GM12878 (cell line): ENCODE measurements around the gene ZBTB39. TPM values are rescaled to one million over a fixed set of nuclear protein-coding genes. Genes with fewer than 3 reads are reported as not detected.

ENCODE experiments used
- ATAC-seq: fragments of 200-7000 bp; cut with Tn5 transposase; 3 replicates; pipeline ENCODE4 v1.9.1; 2020; ENCODE audit warnings: mild to moderate bottlenecking, moderate library complexity
- BruUV-seq: library from RNA; stranded (reverse); fragments of 400-500 nt; replicated peaks from 2 replicates; lab custom pipeline; 2021; lab: Mats Ljungman, UMichigan
- CTCF ChIA-PET: fragments of 300-600 bp; sonication (Branson Sonifier 250); formaldehyde crosslinking; extraction: SDS; loops from one replicate; lab custom pipeline; 2021; ENCODE audit warnings: inconsistent platforms; lab: Yijun Ruan, JAX
- POLR2A ChIA-PET: fragments of 350-600 bp; formaldehyde crosslinking; extraction: SDS; loops from one replicate; lab custom pipeline; 2021; ENCODE audit warnings: inconsistent platforms; lab: Charles Lee
- RAD21 ChIA-PET: fragments of 300-600 bp; sonication (Branson Sonifier 250); formaldehyde crosslinking; loops from one replicate; lab custom pipeline; 2023; ENCODE audit warnings: antibody characterized with exemption; ENCODE audit not compliant: unreplicated experiment; lab: Charles Lee
- SMC1A ChIA-PET: fragments of 300-600 bp; sonication (Branson Sonifier 250); formaldehyde crosslinking; loops from one replicate; lab custom pipeline; 2023; ENCODE audit not compliant: unreplicated experiment, uncharacterized antibody; lab: Charles Lee
- DNase-seq: peaks from one replicate; pipeline ENCODE4 v3.0.0-alpha.2; 2011; ENCODE audit warnings: low read depth, low spot score
- FAIRE-seq: peaks from 3 replicates; lab custom pipeline; 2011; peaks lifted over from hg19 to GRCh38; lab: Jason Lieb, UNC
- H2AFZ ChIP-seq: 2 replicates; pipeline ENCODE4 v1.6.0; 2011; ENCODE audit warnings: low read depth, low read length, control low read depth; ENCODE audit not compliant: control insufficient read depth
- H3K27ac ChIP-seq: 2 replicates; pipeline ENCODE4 v1.5.1; 2011; ENCODE audit warnings: control low read depth; ENCODE audit not compliant: control insufficient read depth, insufficient read depth
- H3K27me3 ChIP-seq, 2 experiments: replicated peaks in 1 of 2; 2 replicates each; pipeline versions ENCODE4 v1.6.0 to v1.6.1; 2011; ENCODE audit warnings: low read length in 1 of 2; ENCODE audit not compliant: control insufficient read depth in 2 of 2, insufficient read depth in 2 of 2
- H3K36me3 ChIP-seq, 2 experiments: 2 replicates each; pipeline ENCODE4 v1.5.1; 2011; ENCODE audit warnings: low read length in 1 of 2; ENCODE audit not compliant: control insufficient read depth in 2 of 2, insufficient read depth in 2 of 2
- H3K4me1 ChIP-seq: 2 replicates; pipeline ENCODE4 v1.6.1; 2011; ENCODE audit warnings: mild to moderate bottlenecking, low read length, moderate library complexity, mixed read lengths; ENCODE audit not compliant: control insufficient read depth, insufficient read depth
- H3K4me2 ChIP-seq: 2 replicates; pipeline ENCODE4 v1.6.0; 2011; ENCODE audit warnings: control low read depth; ENCODE audit not compliant: control insufficient read depth, insufficient read depth
- H3K4me3 ChIP-seq: fragments of 200-600 bp; sonication (generic); 2 replicates; pipeline ENCODE4 v1.5.1; 2016
- H3K79me2 ChIP-seq: 2 replicates; pipeline ENCODE4 v1.6.0; 2011; ENCODE audit warnings: low read length; ENCODE audit not compliant: control insufficient read depth, insufficient read depth
- H3K9ac ChIP-seq: 2 replicates; pipeline ENCODE4 v1.8.0; 2011; ENCODE audit warnings: low read length, control low read depth, mixed read lengths; ENCODE audit not compliant: control insufficient read depth, insufficient read depth
- H3K9me3 ChIP-seq: replicated peaks from 3 replicates; pipeline ENCODE4 v1.5.1; 2011; ENCODE audit warnings: mild to moderate bottlenecking, low read length; ENCODE audit not compliant: control insufficient read depth, insufficient read depth
- H4K20me1 ChIP-seq: 2 replicates; pipeline ENCODE4 v1.6.0; 2011; ENCODE audit not compliant: control insufficient read depth, insufficient read depth
- ATF7 ChIP-seq: fragments of 450-650 bp; IDR thresholded peaks from 2 replicates; pipeline ENCODE4 v1.6.1; 2016; ENCODE audit warnings: low read depth, mild to moderate bottlenecking
- HCFC1 ChIP-seq: fragments of 150-350 bp; IDR thresholded peaks from 2 replicates; pipeline ENCODE4 v1.6.1; 2014; ENCODE audit warnings: low read length
- NFIC ChIP-seq: IDR thresholded peaks from 2 replicates; pipeline ENCODE4 v1.6.1; 2012; ENCODE audit warnings: low read depth, mild to moderate bottlenecking, inconsistent platforms, low read length, moderate library complexity
- NFYB ChIP-seq: IDR thresholded peaks from 2 replicates; pipeline ENCODE4 v1.6.1; 2011; ENCODE audit warnings: low read depth, mild to moderate bottlenecking, low read length, improper control_type of control experiment, moderate library complexity; ENCODE audit not compliant: insufficient read depth
- NR2F1 ChIP-seq: fragments of 450-650 bp; conservative IDR thresholded peaks from 2 replicates; pipeline ENCODE4 v1.6.1; 2017; ENCODE audit warnings: mild to moderate bottlenecking
- SREBF2 ChIP-seq: IDR thresholded peaks from 2 replicates; pipeline ENCODE4 v1.6.1; 2012; ENCODE audit warnings: mild to moderate bottlenecking, low read length
- ZNF217 ChIP-seq: fragments of 450-650 bp; IDR thresholded peaks from 2 replicates; pipeline ENCODE4 v1.6.1; 2017; ENCODE audit warnings: antibody characterized with exemption, mild to moderate bottlenecking
- WGBS: methylation state at CpG from one replicate; pipeline ENCODE4 v1.1.6; 2016; ENCODE audit warnings: low lambda C conversion rate; ENCODE audit not compliant: insufficient replicate concordance, insufficient coverage; ENCODE audit errors: missing lambda C conversion rate; 5-methylcytosine and 5-hydroxymethylcytosine counted together
- in situ Hi-C: fragments of 300-500 bp; cut with MboI; formaldehyde crosslinking; loops from 9 replicates; pipeline ENCODE4 v1.14.3; 2018; ENCODE audit warnings: mixed read lengths
- intact Hi-C: fragments of 100-400 bp; cut with micrococcal nuclease; formaldehyde crosslinking; loops from one replicate; pipeline ENCODE4 v1.14.2; 2022; ENCODE audit not compliant: unreplicated experiment
- polyA plus RNA-seq, 11 experiments: library from polyadenylated mRNA; depleted of rRNA in 4 of 11; unstranded in 6 of 11; stranded (reverse) in 5 of 11; fragments of >200 nt; fragmentation: Nextera tagmentation in 4 of 11; fragmentation: Illumina TruSeq in 1 of 11; extraction: Ambion mirVana in 4 of 11; extraction: Trizol in 1 of 11; gene quantifications; 1 replicate in 1 of 11; 2 replicates in 10 of 11; pipeline versions ENCODE4 v1.2.1 to v1.2.3, GENCODE V29; 2011 to 2016; ENCODE audit warnings: inconsistent platforms in 2 of 11, missing spikeins in 2 of 11, low read depth in 1 of 11
- total RNA-seq, 4 experiments: library from RNA; depleted of rRNA in 3 of 4; stranded (reverse); fragments of >200 nt in 3 of 4; fragmentation: Illumina TruSeq in 1 of 4; extraction: Trizol in 1 of 4; gene quantifications; 2 replicates each; pipeline versions ENCODE4 v1.2.1 to v1.2.3, GENCODE V29; 2013 to 2021
- TF ChIP-seq, protein P1 (sequence below): fragments of 450-650 bp; IDR thresholded peaks from 2 replicates; pipeline ENCODE4 v1.6.1; 2016; ENCODE audit warnings: mild to moderate bottlenecking, moderate library complexity, borderline replicate concordance
- TF ChIP-seq, protein P2 (sequence below): fragments of 450-650 bp; conservative IDR thresholded peaks from 2 replicates; pipeline ENCODE4 v1.6.1; 2017; ENCODE audit warnings: mild to moderate bottlenecking, moderate library complexity
- TF ChIP-seq, protein P3 (sequence below): fragments of 450-650 bp; IDR thresholded peaks from 2 replicates; pipeline ENCODE4 v1.6.1; 2018; ENCODE audit warnings: borderline replicate concordance, mild to moderate bottlenecking; ENCODE audit not compliant: partially characterized antibody

The ZBTB39 gene
- total and polyA plus RNA-seq, 10 of the 15 experiments (the other 5 are each of a cell fraction or from before 2014, with no cell fraction given), result 0.88 to 6.8 (median 4.4) TPM

DNA sequence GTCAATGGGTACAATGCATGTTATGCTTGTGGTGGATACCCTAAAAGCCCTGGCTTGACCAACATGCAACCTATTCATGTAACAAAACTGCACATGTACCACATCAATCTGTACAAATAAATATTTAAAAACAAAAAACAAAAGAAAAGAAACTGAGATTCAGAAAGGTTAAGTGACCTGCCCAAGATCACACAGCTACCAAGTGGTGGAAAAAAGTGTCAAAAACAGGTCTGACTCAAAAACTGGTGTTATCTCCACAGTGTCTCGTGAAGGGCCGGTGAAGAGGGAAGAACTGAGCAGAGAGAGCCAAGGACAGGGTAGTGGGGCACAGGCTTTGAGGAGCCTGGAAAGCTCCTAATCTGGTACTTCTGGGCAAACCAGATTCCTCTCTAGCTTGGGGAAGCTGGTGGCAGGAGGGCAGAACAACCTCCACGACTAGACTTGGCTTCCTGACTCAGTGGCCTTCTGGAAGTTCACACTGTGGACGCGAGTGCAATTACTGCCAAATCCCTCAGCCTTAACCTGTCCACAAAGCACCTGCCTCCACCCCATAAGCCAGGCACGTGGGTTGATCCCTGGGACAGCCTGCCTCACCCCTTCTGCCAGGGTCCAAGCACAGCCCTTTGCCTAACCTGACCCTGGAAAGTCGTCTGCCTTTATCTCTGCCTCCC is 15.6 kb downstream of the ZBTB39 start (continued):
- TF ChIP-seq, protein P1, sequence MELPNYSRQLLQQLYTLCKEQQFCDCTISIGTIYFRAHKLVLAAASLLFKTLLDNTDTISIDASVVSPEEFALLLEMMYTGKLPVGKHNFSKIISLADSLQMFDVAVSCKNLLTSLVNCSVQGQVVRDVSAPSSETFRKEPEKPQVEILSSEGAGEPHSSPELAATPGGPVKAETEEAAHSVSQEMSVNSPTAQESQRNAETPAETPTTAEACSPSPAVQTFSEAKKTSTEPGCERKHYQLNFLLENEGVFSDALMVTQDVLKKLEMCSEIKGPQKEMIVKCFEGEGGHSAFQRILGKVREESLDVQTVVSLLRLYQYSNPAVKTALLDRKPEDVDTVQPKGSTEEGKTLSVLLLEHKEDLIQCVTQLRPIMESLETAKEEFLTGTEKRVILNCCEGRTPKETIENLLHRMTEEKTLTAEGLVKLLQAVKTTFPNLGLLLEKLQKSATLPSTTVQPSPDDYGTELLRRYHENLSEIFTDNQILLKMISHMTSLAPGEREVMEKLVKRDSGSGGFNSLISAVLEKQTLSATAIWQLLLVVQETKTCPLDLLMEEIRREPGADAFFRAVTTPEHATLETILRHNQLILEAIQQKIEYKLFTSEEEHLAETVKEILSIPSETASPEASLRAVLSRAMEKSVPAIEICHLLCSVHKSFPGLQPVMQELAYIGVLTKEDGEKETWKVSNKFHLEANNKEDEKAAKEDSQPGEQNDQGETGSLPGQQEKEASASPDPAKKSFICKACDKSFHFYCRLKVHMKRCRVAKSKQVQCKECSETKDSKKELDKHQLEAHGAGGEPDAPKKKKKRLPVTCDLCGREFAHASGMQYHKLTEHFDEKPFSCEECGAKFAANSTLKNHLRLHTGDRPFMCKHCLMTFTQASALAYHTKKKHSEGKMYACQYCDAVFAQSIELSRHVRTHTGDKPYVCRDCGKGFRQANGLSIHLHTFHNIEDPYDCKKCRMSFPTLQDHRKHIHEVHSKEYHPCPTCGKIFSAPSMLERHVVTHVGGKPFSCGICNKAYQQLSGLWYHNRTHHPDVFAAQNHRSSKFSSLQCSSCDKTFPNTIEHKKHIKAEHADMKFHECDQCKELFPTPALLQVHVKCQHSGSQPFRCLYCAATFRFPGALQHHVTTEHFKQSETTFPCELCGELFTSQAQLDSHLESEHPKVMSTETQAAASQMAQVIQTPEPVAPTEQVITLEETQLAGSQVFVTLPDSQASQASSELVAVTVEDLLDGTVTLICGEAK, result no peak
- no peak for TF ChIP-seq NFYB
- TF ChIP-seq, all 136 proteins: peak for 0

DNA sequence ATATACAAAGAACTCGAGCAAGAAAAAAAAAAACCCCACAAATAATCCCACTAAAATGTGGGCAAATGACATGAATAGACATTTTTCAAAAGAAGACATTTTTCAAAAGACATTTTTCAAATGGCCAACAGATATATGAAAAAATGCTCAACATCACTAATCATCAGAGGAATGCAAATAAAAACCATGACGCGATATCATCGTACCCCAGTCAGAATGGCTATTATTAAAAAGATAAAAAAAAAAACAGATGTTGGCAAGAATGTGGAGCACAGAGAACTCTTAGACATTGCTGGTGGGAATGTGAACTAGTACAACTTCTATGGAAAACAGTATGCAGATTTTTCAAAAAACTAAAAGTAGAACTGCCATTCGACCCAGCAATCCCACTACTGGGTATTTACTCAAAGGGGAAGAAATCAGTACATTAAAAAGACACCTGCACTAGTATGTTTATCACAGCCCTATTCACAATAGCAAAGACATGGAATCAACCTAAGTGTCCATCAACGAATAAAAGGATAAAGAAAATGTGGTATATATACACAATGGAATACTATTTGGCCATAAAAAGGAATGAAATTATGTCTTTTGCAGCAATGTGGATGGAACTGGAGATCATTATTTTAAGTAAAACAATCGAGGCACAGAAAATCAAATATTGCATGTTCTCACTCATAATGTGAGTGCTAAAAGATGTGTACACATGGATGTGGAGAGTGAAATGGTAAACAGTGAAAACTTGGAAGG is 16.3 kb downstream of the ZBTB39 start:
- ChIA-PET SMC1A (interaction anchor here (1.5 to 2.9 kb wide), 5 partner anchors 9 to 228 kb away, joined by 3 to 37 read pairs (median 6); no protein-coding TSS in a partner anchor), RAD21 (interaction anchor here (1.2 to 1.7 kb wide), 2 partner anchors 9 to 122 kb away, joined by 4 to 5 read pairs; partner anchors contain the start of gene STAT6)
- TF ChIP-seq, protein P2, sequence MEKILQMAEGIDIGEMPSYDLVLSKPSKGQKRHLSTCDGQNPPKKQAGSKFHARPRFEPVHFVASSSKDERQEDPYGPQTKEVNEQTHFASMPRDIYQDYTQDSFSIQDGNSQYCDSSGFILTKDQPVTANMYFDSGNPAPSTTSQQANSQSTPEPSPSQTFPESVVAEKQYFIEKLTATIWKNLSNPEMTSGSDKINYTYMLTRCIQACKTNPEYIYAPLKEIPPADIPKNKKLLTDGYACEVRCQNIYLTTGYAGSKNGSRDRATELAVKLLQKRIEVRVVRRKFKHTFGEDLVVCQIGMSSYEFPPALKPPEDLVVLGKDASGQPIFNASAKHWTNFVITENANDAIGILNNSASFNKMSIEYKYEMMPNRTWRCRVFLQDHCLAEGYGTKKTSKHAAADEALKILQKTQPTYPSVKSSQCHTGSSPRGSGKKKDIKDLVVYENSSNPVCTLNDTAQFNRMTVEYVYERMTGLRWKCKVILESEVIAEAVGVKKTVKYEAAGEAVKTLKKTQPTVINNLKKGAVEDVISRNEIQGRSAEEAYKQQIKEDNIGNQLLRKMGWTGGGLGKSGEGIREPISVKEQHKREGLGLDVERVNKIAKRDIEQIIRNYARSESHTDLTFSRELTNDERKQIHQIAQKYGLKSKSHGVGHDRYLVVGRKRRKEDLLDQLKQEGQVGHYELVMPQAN, result no peak
- TF ChIP-seq, protein P3, sequence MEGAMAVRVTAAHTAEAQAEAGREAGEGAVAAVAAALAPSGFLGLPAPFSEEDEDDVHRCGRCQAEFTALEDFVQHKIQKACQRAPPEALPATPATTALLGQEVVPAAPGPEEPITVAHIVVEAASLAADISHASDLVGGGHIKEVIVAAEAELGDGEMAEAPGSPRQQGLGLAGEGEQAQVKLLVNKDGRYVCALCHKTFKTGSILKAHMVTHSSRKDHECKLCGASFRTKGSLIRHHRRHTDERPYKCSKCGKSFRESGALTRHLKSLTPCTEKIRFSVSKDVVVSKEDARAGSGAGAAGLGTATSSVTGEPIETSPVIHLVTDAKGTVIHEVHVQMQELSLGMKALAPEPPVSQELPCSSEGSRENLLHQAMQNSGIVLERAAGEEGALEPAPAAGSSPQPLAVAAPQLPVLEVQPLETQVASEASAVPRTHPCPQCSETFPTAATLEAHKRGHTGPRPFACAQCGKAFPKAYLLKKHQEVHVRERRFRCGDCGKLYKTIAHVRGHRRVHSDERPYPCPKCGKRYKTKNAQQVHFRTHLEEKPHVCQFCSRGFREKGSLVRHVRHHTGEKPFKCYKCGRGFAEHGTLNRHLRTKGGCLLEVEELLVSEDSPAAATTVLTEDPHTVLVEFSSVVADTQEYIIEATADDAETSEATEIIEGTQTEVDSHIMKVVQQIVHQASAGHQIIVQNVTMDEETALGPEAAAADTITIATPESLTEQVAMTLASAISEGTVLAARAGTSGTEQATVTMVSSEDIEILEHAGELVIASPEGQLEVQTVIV, result no peak
- TF ChIP-seq NFIC (no peak), NR2F1 (no peak), ATF7 (no peak), ZNF217 (no peak), HCFC1 (no peak), SREBF2 (no peak)

More for the DNA sequence above, 16.3 kb downstream of the ZBTB39 start:
- in situ Hi-C loops (loop anchor here (5.0 kb wide), 1 partner anchor 153 kb away; no protein-coding TSS in a partner anchor), intact Hi-C loops (no loop called here)
- Histone ChIP-seq H3K4me2 (no peak overlapping the region), H3K36me3 (no peaks in the 10 kb centered on the region; a peak in 1 of 4 replicates), H3K4me1 (peaks cover 18% of the 10 kb centered on the region), H3K4me3 (no peak overlapping the region), H3K79me2 (no peaks in the 10 kb centered on the region), H3K9me3 (no peaks in the 10 kb centered on the region), H3K9ac (no peak overlapping the region), H3K27me3 (no peaks in the 10 kb centered on the region), H3K27ac (no peak overlapping the region), H2AFZ (no peak overlapping the region), H4K20me1 (no peaks in the 10 kb centered on the region)
- ChIA-PET POLR2A (interaction anchor here (0.6 kb wide), 1 partner anchor 1323 kb away, joined by 8 read pairs; no protein-coding TSS in a partner anchor), CTCF (interaction anchor here (0.8 to 4.9 kb wide), 7 partner anchors 10 to 476 kb away, joined by 3 to 144 read pairs (median 9); partner anchors contain the start of gene HSD17B6)
- no peak for ATAC-seq
- WGBS, result 62% methylated on average over 7 of the region's 7 CpGs
- no peak for DNase-seq
- no peak for FAIRE-seq
- BruUV-seq, result no TSS peak
